K562 (cell line): ENCODE results near the gene TRIM38. TPM values are rescaled to one million over a fixed set of nuclear protein-coding genes. Genes with fewer than 3 reads are reported as not detected.

Experiments
- ATF6 ChIP-seq: sonication (generic); formaldehyde crosslinking; IDR thresholded peaks from 2 replicates; pipeline ENCODE4 v1.4.0; 2020; ENCODE audit warnings: mild to moderate bottlenecking, missing genetic modification reagents
- CBX2 ChIP-seq: fragments of 200-600 bp; sonication (generic); IDR thresholded peaks from one replicate; pipeline ENCODE4 v1.6.1; 2012; ENCODE audit warnings: mild to moderate bottlenecking, low read length, inconsistent platforms; ENCODE audit not compliant: insufficient read depth, poor library complexity, severe bottlenecking
- CTBP1 ChIP-seq: fragments of 450-650 bp; IDR thresholded peaks from 2 replicates; pipeline ENCODE4 v1.6.1; 2016; ENCODE audit warnings: borderline replicate concordance
- ETV1 ChIP-seq: fragments of 450-650 bp; conservative IDR thresholded peaks from 2 replicates; pipeline ENCODE4 v1.6.1; 2016; ENCODE audit warnings: missing genetic modification characterization, control low read depth, low read depth, missing compliant biosample characterization
- EWSR1 ChIP-seq: fragments of 450-650 bp; IDR thresholded peaks from 2 replicates; pipeline ENCODE4 v1.6.1; 2018; ENCODE audit warnings: borderline replicate concordance, mild to moderate bottlenecking, low read depth, moderate library complexity; ENCODE audit not compliant: partially characterized antibody
- GABPB2 ChIP-seq: fragments of 250-450 bp; sonication (Bioruptor Pico); conservative IDR thresholded peaks from 2 replicates; pipeline ENCODE4 v1.5.1; 2021; ENCODE audit warnings: mild to moderate bottlenecking
- HBP1 ChIP-seq: fragments of 450-650 bp; formaldehyde crosslinking; IDR thresholded peaks from 2 replicates; pipeline ENCODE4 v1.4.0; 2022; ENCODE audit warnings: missing genetic modification characterization
- HNRNPK ChIP-seq: fragments of 200-400 bp; formaldehyde crosslinking; IDR thresholded peaks from one replicate; pipeline ENCODE4 v1.6.1; 2018; ENCODE audit warnings: mild to moderate bottlenecking, low read depth, low read length; ENCODE audit not compliant: poor library complexity, severe bottlenecking
- MLLT1 ChIP-seq, 2 experiments: fragments of 450-650 bp; IDR thresholded peaks; 2 replicates each; pipeline ENCODE4 v1.6.1; 2016
- PCBP1 ChIP-seq: fragments of 200-400 bp; formaldehyde crosslinking; IDR thresholded peaks from 2 replicates; pipeline ENCODE4 v1.6.1; 2018; ENCODE audit warnings: mild to moderate bottlenecking, low read depth, low read length; ENCODE audit not compliant: poor library complexity, severe bottlenecking
- SIN3A ChIP-seq, 2 experiments: fragments of 150-350 bp in 1 of 2; IDR thresholded peaks; 2 replicates each; pipeline ENCODE4 v1.6.1; 2011 to 2016; ENCODE audit warnings: borderline replicate concordance in 2 of 2, low read depth in 2 of 2, low read length in 2 of 2, mild to moderate bottlenecking in 2 of 2, moderate library complexity in 2 of 2; ENCODE audit not compliant: control insufficient read depth in 1 of 2
- TEAD2 ChIP-seq: fragments of 450-650 bp; IDR thresholded peaks from 2 replicates; pipeline ENCODE4 v1.6.1; 2016; ENCODE audit warnings: missing genetic modification characterization, control low read depth, missing compliant biosample characterization
- TGIF2 ChIP-seq: sonication (generic); formaldehyde crosslinking; IDR thresholded peaks from 2 replicates; pipeline ENCODE4 v1.8.1; 2022; ENCODE audit warnings: mild to moderate bottlenecking, missing genetic modification reagents, moderate library complexity
- ZNF354B ChIP-seq: fragments of 250-450 bp; sonication (Bioruptor Pico); IDR thresholded peaks from 2 replicates; pipeline ENCODE4 v1.4.0; 2020
- ZNF592 ChIP-seq: fragments of 450-650 bp; IDR thresholded peaks from 2 replicates; pipeline ENCODE4 v1.6.1; 2017; ENCODE audit warnings: antibody characterized with exemption, mild to moderate bottlenecking
- polyA plus RNA-seq, 8 experiments: library from polyadenylated mRNA; depleted of rRNA in 4 of 8; stranded (reverse) in 5 of 8; unstranded in 3 of 8; fragments of >200 nt; fragmentation: Nextera tagmentation in 2 of 8; fragmentation: Illumina TruSeq in 1 of 8; extraction: Ambion mirVana in 2 of 8; extraction: Trizol in 1 of 8; gene quantifications; 2 replicates each; pipeline versions ENCODE4 v1.2.1 to v1.2.3, GENCODE V29; 2011 to 2014; ENCODE audit warnings: inconsistent platforms in 1 of 8, missing spikeins in 1 of 8
- total RNA-seq, 7 experiments: library from RNA; depleted of rRNA in 6 of 7; stranded (reverse); fragments of >200 nt in 6 of 7; fragmentation: Illumina TruSeq in 2 of 7; extraction: Trizol in 2 of 7; gene quantifications; 2 replicates each; pipeline versions ENCODE4 v1.2.1 to v1.2.3, GENCODE V29; 2011 to 2021; ENCODE audit warnings: low replicate concordance in 1 of 7
- TF ChIP-seq, protein P1 (sequence below): fragments of 250-450 bp; sonication (Bioruptor Pico); IDR thresholded peaks from 2 replicates; pipeline ENCODE4 v1.8.0; 2022; ENCODE audit warnings: inconsistent platforms, mild to moderate bottlenecking, moderate library complexity, borderline replicate concordance

The TRIM38 gene
- total and polyA plus RNA-seq, 9 of the 15 experiments (the other 6 are each of a cell fraction or from before 2014, with no cell fraction given), result 1.7 to 6.7 (median 6.3) TPM

- TF ChIP-seq MLLT1 (IDR thresholded peaks at IDR 0.05), result peak; percentile 95 to 98
- TF ChIP-seq HBP1 (CRISPR knock-in tag), result peak; percentile 65; the same call in 1 of the 2 replicates
- TF ChIP-seq EWSR1, result no peak
- TF ChIP-seq CBX2, result no peak
- TF ChIP-seq TEAD2 (tag), result no peak
- TF ChIP-seq ATF6 (CRISPR knock-in tag), result no peak
- peak; percentile 58 for TF ChIP-seq HNRNPK
- no peak for TF ChIP-seq PCBP1
- TF ChIP-seq ZNF354B, result 0 out of 2 replicates have a peak, but pooled peaks have one; percentile 59
- TF ChIP-seq GABPB2 (CRISPR knock-in tag), result no peak
- TF ChIP-seq, protein P1, sequence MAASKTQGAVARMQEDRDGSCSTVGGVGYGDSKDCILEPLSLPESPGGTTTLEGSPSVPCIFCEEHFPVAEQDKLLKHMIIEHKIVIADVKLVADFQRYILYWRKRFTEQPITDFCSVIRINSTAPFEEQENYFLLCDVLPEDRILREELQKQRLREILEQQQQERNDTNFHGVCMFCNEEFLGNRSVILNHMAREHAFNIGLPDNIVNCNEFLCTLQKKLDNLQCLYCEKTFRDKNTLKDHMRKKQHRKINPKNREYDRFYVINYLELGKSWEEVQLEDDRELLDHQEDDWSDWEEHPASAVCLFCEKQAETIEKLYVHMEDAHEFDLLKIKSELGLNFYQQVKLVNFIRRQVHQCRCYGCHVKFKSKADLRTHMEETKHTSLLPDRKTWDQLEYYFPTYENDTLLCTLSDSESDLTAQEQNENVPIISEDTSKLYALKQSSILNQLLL (CRISPR knock-in tag), result no peak
- no peak for TF ChIP-seq SIN3A (IDR thresholded peaks at IDR 0.05; ENCODE audit: borderline replicate concordance in 2 of 2, control insufficient read depth in 1 of 2, low read depth in 2 of 2, low read length in 2 of 2)
- TF ChIP-seq ETV1 (tag), result no peak
- no peak for TF ChIP-seq TGIF2
- TF ChIP-seq CTBP1, result no peak
- TF ChIP-seq ZNF592, result no peak
These were observed 68.1 kb downstream of the TRIM38 start (continued) for GRCh38 chr6:26030716-26031115.
